Central memory CD8-positive, alpha-beta T cell (primary cell): Measurements from ENCODE around the gene WDR38.
"Not testable (repeated sequence)": the region's sequence is repeated elsewhere in the genome, so short reads cannot be mapped to it uniquely, and the experiment has no call there.

Experiments
- ATAC-seq: fragments of 150-1000 bp; cut with Tn5 transposase; replicated peaks from 2 replicates; pipeline ENCODE4 v1.10.0; 2022; ENCODE audit warnings: mild to moderate bottlenecking, moderate FRiP score, moderate number of reproducible peaks; ENCODE audit not compliant: poor library complexity, severe bottlenecking; ENCODE audit errors: extremely low read depth
- DNase-seq, 2 donors: peaks; one replicate each; pipeline ENCODE4 v3.0.0; 2021; ENCODE audit warnings: low spot score in 2 of 2
- H3K27ac Mint-ChIP-seq: one replicate; pipeline ENCODE4 v1.8.0; 2022; ENCODE audit warnings: low read depth, mild to moderate bottlenecking, moderate library complexity, mixed read lengths
- H3K27me3 Mint-ChIP-seq: one replicate; pipeline ENCODE4 v1.8.0; 2022; ENCODE audit warnings: mixed read lengths
- H3K36me3 Mint-ChIP-seq: one replicate; pipeline ENCODE4 v1.8.0; 2022; ENCODE audit warnings: mild to moderate bottlenecking, moderate library complexity, mixed read lengths; ENCODE audit not compliant: insufficient read depth
- H3K4me1 Mint-ChIP-seq: one replicate; pipeline ENCODE4 v1.8.0; 2022; ENCODE audit warnings: mixed read lengths
- H3K4me3 Mint-ChIP-seq: one replicate; pipeline ENCODE4 v1.8.0; 2022; ENCODE audit warnings: mild to moderate bottlenecking, moderate library complexity, mixed read lengths
- H3K9me3 Mint-ChIP-seq: one replicate; pipeline ENCODE4 v1.8.0; 2022; ENCODE audit warnings: mixed read lengths

WDR38 gene

DNA sequence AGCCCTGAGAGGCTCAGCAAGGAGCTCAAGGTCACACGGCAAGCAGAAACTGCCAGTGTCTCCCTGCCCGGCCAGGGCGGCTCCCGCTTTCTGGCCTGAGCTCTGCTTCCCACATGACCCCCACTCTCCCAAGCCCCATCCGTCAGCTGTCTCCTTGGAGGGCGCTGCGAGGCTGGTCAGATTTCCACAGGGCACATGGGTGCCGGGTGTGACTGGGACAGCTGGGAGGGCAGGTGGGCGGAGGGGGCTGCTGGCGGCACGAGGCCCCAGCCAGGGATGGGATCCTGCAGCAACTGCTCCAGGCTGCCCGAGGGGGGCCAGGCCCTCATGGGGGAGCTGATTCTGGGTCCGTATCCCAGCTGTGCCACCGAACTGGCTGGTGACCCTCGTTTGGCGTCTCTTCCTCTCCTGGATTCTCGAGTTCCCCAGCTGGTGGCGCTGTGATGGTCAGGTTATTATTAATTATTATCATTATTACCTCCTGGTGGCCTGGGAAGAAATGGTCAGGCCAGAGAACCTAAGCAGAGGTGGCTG is 12.9 kb upstream of the WDR38 start:
- DNase-seq (no peak), ATAC-seq (no peak)
- H3K27ac Mint-ChIP-seq, result no peak overlapping the region
- no peaks in the 10 kb centered on the region for H3K36me3 Mint-ChIP-seq
- peaks cover under 1% of the 10 kb centered on the region for H3K27me3 Mint-ChIP-seq
- no peak overlapping the region for H3K4me3 Mint-ChIP-seq
- H3K4me1 Mint-ChIP-seq, result no peaks in the 10 kb centered on the region
- H3K9me3 Mint-ChIP-seq, result no peaks in the 10 kb centered on the region

DNA sequence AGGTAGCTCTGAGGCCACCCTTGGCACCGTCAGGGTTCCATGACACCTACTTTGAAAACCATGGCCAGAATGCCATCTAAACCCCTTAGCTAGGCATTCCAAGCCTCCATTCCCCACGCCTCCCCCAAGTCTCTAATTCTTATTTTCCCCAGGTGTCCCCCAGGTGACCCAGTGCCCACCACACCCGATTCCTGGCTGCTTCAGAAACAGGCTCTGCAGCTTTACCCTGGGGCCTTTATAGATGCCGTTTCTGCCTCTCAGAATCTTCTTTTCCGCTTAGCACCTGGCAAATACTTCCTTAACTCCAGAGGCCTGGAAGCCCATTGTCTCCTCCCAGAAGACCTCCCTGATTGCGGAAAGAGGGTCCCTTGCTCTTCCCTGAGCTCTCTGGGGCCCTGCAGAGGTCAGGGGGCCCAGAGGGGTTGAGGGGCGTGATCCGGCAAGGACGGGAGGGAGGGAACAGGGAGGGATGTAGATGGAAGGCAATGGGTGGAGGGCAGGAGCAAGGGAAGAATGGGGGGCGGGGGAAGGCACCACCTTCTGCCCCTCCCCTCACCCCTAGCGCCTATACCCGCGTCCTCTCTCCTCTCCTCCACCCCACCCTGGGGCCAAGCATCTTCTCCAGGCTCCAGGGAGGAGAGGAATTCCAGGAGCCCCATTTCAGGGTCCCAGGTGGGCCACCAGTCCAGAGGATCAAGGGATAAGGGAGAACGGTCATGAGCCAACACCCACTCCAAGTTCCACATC is 12.0 kb upstream of the WDR38 start:
- Mint-ChIP-seq H3K36me3 (no peaks in the 10 kb centered on the region), H3K27me3 (peaks cover 9% of the 10 kb centered on the region), H3K4me1 (no peaks in the 10 kb centered on the region), H3K4me3 (no peak overlapping the region), H3K27ac (no peak overlapping the region), H3K9me3 (no peaks in the 10 kb centered on the region)
- ATAC-seq (no peak), DNase-seq (no peak)

- H3K27me3 Mint-ChIP-seq, result peaks cover 9% of the 10 kb centered on the region
- no peak overlapping the region for H3K4me3 Mint-ChIP-seq
- ATAC-seq (no peak), DNase-seq (no peak)
- H3K27ac Mint-ChIP-seq, result no peak overlapping the region
- H3K4me1 Mint-ChIP-seq, result no peaks in the 10 kb centered on the region
- H3K9me3 Mint-ChIP-seq, result no peaks in the 10 kb centered on the region
- no peaks in the 10 kb centered on the region for H3K36me3 Mint-ChIP-seq
Measured at GRCh38 chr9:124843456-124844034, 9.7 kb upstream of the WDR38 start.

- H3K27ac Mint-ChIP-seq, result no peak overlapping the region
- DNase-seq (no peak), ATAC-seq (no peak)
- H3K27me3 Mint-ChIP-seq, result peaks cover 9% of the 10 kb centered on the region
- no peaks in the 10 kb centered on the region for H3K9me3 Mint-ChIP-seq
- no peaks in the 10 kb centered on the region for H3K36me3 Mint-ChIP-seq
- no peaks in the 10 kb centered on the region for H3K4me1 Mint-ChIP-seq
- no peak overlapping the region for H3K4me3 Mint-ChIP-seq
Measured at GRCh38 chr9:124844291-124844690, 9.0 kb upstream of the WDR38 start.

GRCh38 chr9:124846467-124846866 is 6.8 kb upstream of the WDR38 start:
- H3K9me3 Mint-ChIP-seq, ATAC-seq, H3K4me3 Mint-ChIP-seq, H3K27me3 Mint-ChIP-seq, H3K27ac Mint-ChIP-seq, DNase-seq, H3K36me3 Mint-ChIP-seq, H3K4me1 Mint-ChIP-seq: not testable (repeated sequence)

- Mint-ChIP-seq H3K27ac (no peak overlapping the region), H3K4me3 (no peak overlapping the region), H3K27me3 (peaks cover 9% of the 10 kb centered on the region), H3K4me1 (peaks cover 8% of the 10 kb centered on the region), H3K36me3 (no peaks in the 10 kb centered on the region), H3K9me3 (no peaks in the 10 kb centered on the region)
- ATAC-seq, result no peak
- no peak for DNase-seq
Measured at GRCh38 chr9:124846969-124847368, 6.3 kb upstream of the WDR38 start.

- peaks cover 18% of the 10 kb centered on the region for H3K4me1 Mint-ChIP-seq
- H3K4me3 Mint-ChIP-seq, result no peak overlapping the region
- no peak overlapping the region for H3K27ac Mint-ChIP-seq
- no peaks in the 10 kb centered on the region for H3K9me3 Mint-ChIP-seq
- DNase-seq, result no peak
- ATAC-seq, result no peak
- peaks cover 4% of the 10 kb centered on the region for H3K36me3 Mint-ChIP-seq
- H3K27me3 Mint-ChIP-seq, result peaks cover 9% of the 10 kb centered on the region
Measured at GRCh38 chr9:124849801-124850200, 3.5 kb upstream of the WDR38 start.

GRCh38 chr9:124852121-124852828 is 985 bp upstream of the WDR38 start:
- H3K27me3 Mint-ChIP-seq, result no peaks in the 10 kb centered on the region
- peaks cover 4% of the 10 kb centered on the region for H3K36me3 Mint-ChIP-seq
- peaks cover 18% of the 10 kb centered on the region for H3K4me1 Mint-ChIP-seq
- ATAC-seq, result no peak
- no peak for DNase-seq
- peak overlapping the region; percentile 68 for H3K4me3 Mint-ChIP-seq
- H3K27ac Mint-ChIP-seq, result peak overlapping the region; percentile 89
- no peaks in the 10 kb centered on the region for H3K9me3 Mint-ChIP-seq

DNA sequence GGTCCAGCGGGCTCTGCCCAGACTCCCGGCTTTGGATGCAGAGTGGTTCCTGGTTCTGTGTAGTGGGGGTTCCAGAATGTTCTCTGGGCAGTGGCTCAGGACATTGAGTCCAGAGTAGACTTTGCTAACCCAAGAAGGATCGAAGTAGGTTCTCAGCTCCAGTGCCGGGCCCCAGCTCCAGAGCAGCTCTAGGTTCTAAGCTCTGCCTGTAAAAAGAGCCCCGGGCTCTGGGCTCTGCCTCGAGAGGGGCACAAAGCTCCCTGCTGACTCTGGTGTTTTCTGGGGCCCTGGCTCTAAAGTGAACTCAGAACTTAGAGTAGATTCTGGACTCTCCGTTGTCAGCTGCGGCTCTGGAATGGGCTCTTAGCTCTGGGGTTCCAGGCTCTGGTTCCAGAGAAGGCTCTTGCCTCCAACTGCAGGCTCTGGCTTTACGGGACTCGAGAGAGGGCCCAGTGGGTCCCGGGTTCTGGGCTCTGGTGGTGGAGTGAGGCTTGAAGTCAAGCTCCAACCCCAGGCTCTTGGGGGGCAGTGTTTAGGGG is 414 bp downstream of the WDR38 start:
- peaks cover 18% of the 10 kb centered on the region for H3K4me1 Mint-ChIP-seq
- peak; percentile 16 for ATAC-seq
- H3K4me3 Mint-ChIP-seq, result peak overlapping the region; percentile 68
- H3K36me3 Mint-ChIP-seq, result peaks cover 7% of the 10 kb centered on the region
- H3K27me3 Mint-ChIP-seq, result no peaks in the 10 kb centered on the region
- DNase-seq, result no peak
- H3K9me3 Mint-ChIP-seq, result no peaks in the 10 kb centered on the region
- peak overlapping the region; percentile 89 for H3K27ac Mint-ChIP-seq

- peaks cover 18% of the 10 kb centered on the region for H3K4me1 Mint-ChIP-seq
- DNase-seq, result no peak
- peak overlapping the region; percentile 39 for H3K27ac Mint-ChIP-seq
- no peak overlapping the region for H3K4me3 Mint-ChIP-seq
- H3K27me3 Mint-ChIP-seq, result no peaks in the 10 kb centered on the region
- ATAC-seq, result no peak
- H3K36me3 Mint-ChIP-seq, result peaks cover 9% of the 10 kb centered on the region
- no peaks in the 10 kb centered on the region for H3K9me3 Mint-ChIP-seq
Measured at GRCh38 chr9:124854161-124854560, 901 bp downstream of the WDR38 start.

DNA sequence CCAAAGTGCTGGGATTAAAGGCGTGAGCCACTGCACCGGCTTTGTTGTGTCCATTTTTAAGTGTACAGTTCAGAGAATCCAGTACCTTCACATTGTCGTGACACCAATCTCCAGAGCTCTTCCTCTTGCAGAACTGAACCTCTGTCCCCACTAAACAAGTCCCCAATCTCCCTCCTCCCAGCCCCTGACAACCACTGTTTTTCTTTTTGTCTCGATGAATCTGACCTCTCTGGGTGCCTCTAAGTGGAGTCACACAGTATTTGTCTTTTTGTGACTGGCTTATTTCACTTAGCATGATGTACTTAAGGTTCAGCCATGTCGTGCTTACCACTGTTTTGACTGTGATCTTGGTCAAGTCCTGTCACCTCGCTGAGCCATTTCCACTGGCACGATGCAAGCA is 1.6 kb downstream of the WDR38 start:
- H3K4me1 Mint-ChIP-seq, result peaks cover 23% of the 10 kb centered on the region
- DNase-seq (no peak), ATAC-seq (no peak)
- H3K9me3 Mint-ChIP-seq, result no peaks in the 10 kb centered on the region
- H3K4me3 Mint-ChIP-seq, result no peak overlapping the region
- peaks cover 15% of the 10 kb centered on the region for H3K36me3 Mint-ChIP-seq
- H3K27ac Mint-ChIP-seq, result peak overlapping the region; percentile 39
- no peaks in the 10 kb centered on the region for H3K27me3 Mint-ChIP-seq

DNA sequence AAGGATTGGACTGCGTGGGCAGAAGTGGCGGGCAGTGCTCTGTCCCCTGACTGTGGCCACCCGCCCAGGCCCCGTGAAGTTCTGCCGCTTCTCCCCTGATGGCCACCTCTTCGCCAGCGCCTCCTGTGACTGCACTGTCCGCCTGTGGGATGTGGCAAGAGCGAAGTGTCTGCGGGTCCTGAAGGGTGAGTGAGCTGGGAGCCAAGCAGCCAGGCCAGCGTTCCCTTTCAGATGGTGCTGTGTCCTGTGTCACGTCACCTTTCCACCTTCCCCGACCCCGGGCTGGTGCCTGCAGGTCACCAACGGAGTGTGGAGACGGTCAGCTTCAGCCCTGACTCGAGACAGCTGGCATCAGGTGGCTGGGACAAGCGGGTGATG is 2.3 kb downstream of the WDR38 start:
- peaks cover 30% of the 10 kb centered on the region for H3K4me1 Mint-ChIP-seq
- DNase-seq (no peak), ATAC-seq (no peak)
- no peak overlapping the region for H3K4me3 Mint-ChIP-seq
- no peak overlapping the region for H3K27ac Mint-ChIP-seq
- H3K36me3 Mint-ChIP-seq, result peaks cover 22% of the 10 kb centered on the region
- H3K9me3 Mint-ChIP-seq, result no peaks in the 10 kb centered on the region
- H3K27me3 Mint-ChIP-seq, result no peaks in the 10 kb centered on the region
